Tibial nerve (tissue), 4 donors: ENCODE measurements around the gene ETFRF1. TPM values are rescaled to one million over a fixed set of nuclear protein-coding genes. Genes with fewer than 3 reads are reported as not detected.

ENCODE experiments used
- DNase-seq, 2 donors: peaks; one replicate each; pipeline ENCODE4 v3.0.0-alpha.2; 2019; ENCODE audit warnings: low spot score in 2 of 2
- H3K27ac ChIP-seq, 4 donors: fragments of 200-600 bp; sonication (generic) in 3 of 4; one replicate each; pipeline ENCODE4 v1.5.1; 2017 to 2019; ENCODE audit warnings: mild to moderate bottlenecking in 1 of 4
- H3K27me3 ChIP-seq, 2 donors: fragments of 200-600 bp; sonication (generic) in 1 of 2; one replicate each; pipeline versions ENCODE4 v1.5.1 to v1.6.0; 2017 to 2019
- H3K36me3 ChIP-seq, 3 donors: fragments of 200-600 bp; sonication (generic); one replicate each; pipeline ENCODE4 v1.5.1; 2018 to 2019
- H3K4me1 ChIP-seq, 4 donors: fragments of 200-600 bp; sonication (generic) in 3 of 4; one replicate each; pipeline ENCODE4 v1.5.1; 2017 to 2019
- H3K4me3 ChIP-seq, 4 donors: fragments of 200-600 bp; sonication (generic) in 3 of 4; one replicate each; pipeline ENCODE4 v1.5.1; 2017 to 2019; ENCODE audit warnings: mild to moderate bottlenecking in 1 of 4, moderate library complexity in 1 of 4
- H3K9me3 ChIP-seq, 4 donors: fragments of 200-600 bp; sonication (generic) in 3 of 4; one replicate each; pipeline ENCODE4 v1.5.1; 2017 to 2019
- CTCF ChIP-seq, 5 experiments: fragments of 200-600 bp in 3 of 5; fragments of 450-650 bp in 2 of 5; sonication (generic) in 3 of 5; IDR thresholded peaks; one replicate each; pipeline ENCODE4 v1.5.1; 2016 to 2019; ENCODE audit warnings: antibody characterized with exemption in 5 of 5, mild to moderate bottlenecking in 3 of 5, moderate library complexity in 2 of 5
- EP300 ChIP-seq, 2 donors: sonication (generic); formaldehyde crosslinking; IDR thresholded peaks; one replicate each; pipeline ENCODE4 v1.6.1; 2017; ENCODE audit warnings: antibody characterized with exemption in 2 of 2, mild to moderate bottlenecking in 1 of 2
- POLR2A ChIP-seq, 2 donors: fragments of 450-650 bp; IDR thresholded peaks; one replicate each; pipeline ENCODE4 v1.6.1; 2017; ENCODE audit warnings: antibody characterized with exemption in 2 of 2, mild to moderate bottlenecking in 2 of 2, moderate library complexity in 2 of 2
- WGBS, 2 donors: methylation state at CpG; one replicate each; pipeline ENCODE4 v1.1.5; 2018; 5-methylcytosine and 5-hydroxymethylcytosine counted together
- total RNA-seq, 4 donors: library from RNA; depleted of rRNA; stranded (reverse); fragments of >200 nt; gene quantifications; one replicate each; pipeline ENCODE4 v1.1.0, GENCODE V29; 2016

Gene ETFRF1
- total RNA-seq, 4 donors from 2014 or later: 24.0 to 54.2 (median 50.0) TPM

GRCh38 chr12:25207411-25207810 lies 12.4 kb downstream of the ETFRF1 start:
- peaks cover 0 to 20% (median 0%) of the 10 kb centered on the region in 3 donors for H3K36me3 ChIP-seq
- TF ChIP-seq POLR2A (IDR thresholded peaks at IDR 0.05) (no peak), CTCF (IDR thresholded peaks at IDR 0.05) (no peak), EP300 (IDR thresholded peaks at IDR 0.05) (no peak)
- 97 to 99% methylated on average over 6 of the region's 6 CpGs for WGBS, 2 donors
- no peak for DNase-seq
- no peak overlapping the region for H3K4me3 ChIP-seq
- peaks cover 0 to 10% (median 0%) of the 10 kb centered on the region in 4 donors for H3K4me1 ChIP-seq
- H3K9me3 ChIP-seq: no peaks in the 10 kb centered on the region
- no peak overlapping the region for H3K27ac ChIP-seq
- no peaks in the 10 kb centered on the region for H3K27me3 ChIP-seq

GRCh38 chr12:25207846-25208245 lies 12.8 kb downstream of the ETFRF1 start:
- TF ChIP-seq EP300 (IDR thresholded peaks at IDR 0.05) (no peak), POLR2A (IDR thresholded peaks at IDR 0.05) (no peak), CTCF (IDR thresholded peaks at IDR 0.05) (no peak)
- DNase-seq: no peak
- peaks cover 0 to 19% (median 0%) of the 10 kb centered on the region in 3 donors for H3K36me3 ChIP-seq
- H3K4me1 ChIP-seq: peaks cover 0 to 10% (median 0%) of the 10 kb centered on the region in 4 donors
- H3K27ac ChIP-seq: no peak overlapping the region
- 89 to 92% methylated on average over 1 of the region's 1 CpG for WGBS, 2 donors
- H3K4me3 ChIP-seq: no peak overlapping the region
- H3K27me3 ChIP-seq: no peaks in the 10 kb centered on the region
- no peaks in the 10 kb centered on the region for H3K9me3 ChIP-seq

- H3K9me3 ChIP-seq: no peaks in the 10 kb centered on the region
- DNase-seq: no peak
- no peak overlapping the region for H3K4me3 ChIP-seq
- TF ChIP-seq POLR2A (IDR thresholded peaks at IDR 0.05) (no peak), CTCF (IDR thresholded peaks at IDR 0.05) (no peak), EP300 (IDR thresholded peaks at IDR 0.05) (no peak)
- H3K4me1 ChIP-seq: peaks cover 0 to 10% (median 0%) of the 10 kb centered on the region in 4 donors
- H3K27me3 ChIP-seq: no peaks in the 10 kb centered on the region
- WGBS, 2 donors: 65 to 72% methylated on average over 1 of the region's 1 CpG
- peaks cover 0 to 19% (median 0%) of the 10 kb centered on the region in 3 donors for H3K36me3 ChIP-seq
- H3K27ac ChIP-seq: no peak overlapping the region
Observed at GRCh38 chr12:25208554-25208953, 13.5 kb downstream of the ETFRF1 start.

GRCh38 chr12:25213338-25213737 lies 18.3 kb downstream of the ETFRF1 start:
- TF ChIP-seq CTCF (IDR thresholded peaks at IDR 0.05): no peak
- TF ChIP-seq POLR2A (IDR thresholded peaks at IDR 0.05): no peak
- no peak for TF ChIP-seq EP300 (IDR thresholded peaks at IDR 0.05)
- H3K36me3 ChIP-seq: no peaks in the 10 kb centered on the region
- H3K9me3 ChIP-seq: no peaks in the 10 kb centered on the region
- H3K4me3 ChIP-seq: no peak overlapping the region
- no peaks in the 10 kb centered on the region for H3K27me3 ChIP-seq
- peaks cover 0 to 10% (median 2%) of the 10 kb centered on the region in 4 donors for H3K4me1 ChIP-seq
- no peak overlapping the region for H3K27ac ChIP-seq
- no peak for DNase-seq
- WGBS, 2 donors: 91 to 95% methylated on average over 1 of the region's 1 CpG

GRCh38 chr12:25236190-25236589 lies 41.2 kb downstream of the ETFRF1 start:
- no peaks in the 10 kb centered on the region for H3K9me3 ChIP-seq
- peaks cover 0 to 8% (median 0%) of the 10 kb centered on the region in 4 donors for H3K4me1 ChIP-seq
- no peak overlapping the region for H3K4me3 ChIP-seq
- no peak for DNase-seq
- peaks cover 0 to 22% (median 0%) of the 10 kb centered on the region in 3 donors for H3K36me3 ChIP-seq
- no peaks in the 10 kb centered on the region for H3K27me3 ChIP-seq
- no peak overlapping the region for H3K27ac ChIP-seq
- TF ChIP-seq EP300 (IDR thresholded peaks at IDR 0.05) (no peak), CTCF (IDR thresholded peaks at IDR 0.05) (no peak), POLR2A (IDR thresholded peaks at IDR 0.05) (no peak)
- 73 to 81% methylated on average over 1 of the region's 1 CpG for WGBS, 2 donors
